GOT3 (cell line): ENCODE measurements around the gene BIN1.
"Not testable (repeated sequence)": the region's sequence is repeated elsewhere in the genome, so short reads cannot be mapped to it uniquely, and the experiment has no call there.

Experiments used
- DNase-seq: peaks from one replicate; lab custom pipeline; 2025; ENCODE audit warnings: mixed read lengths; lab: John Stamatoyannopoulos, UW

BIN1 gene

GRCh38 chr2:127047054-127047453 is 59.9 kb downstream of the BIN1 start:
- no peak for DNase-seq

DNA sequence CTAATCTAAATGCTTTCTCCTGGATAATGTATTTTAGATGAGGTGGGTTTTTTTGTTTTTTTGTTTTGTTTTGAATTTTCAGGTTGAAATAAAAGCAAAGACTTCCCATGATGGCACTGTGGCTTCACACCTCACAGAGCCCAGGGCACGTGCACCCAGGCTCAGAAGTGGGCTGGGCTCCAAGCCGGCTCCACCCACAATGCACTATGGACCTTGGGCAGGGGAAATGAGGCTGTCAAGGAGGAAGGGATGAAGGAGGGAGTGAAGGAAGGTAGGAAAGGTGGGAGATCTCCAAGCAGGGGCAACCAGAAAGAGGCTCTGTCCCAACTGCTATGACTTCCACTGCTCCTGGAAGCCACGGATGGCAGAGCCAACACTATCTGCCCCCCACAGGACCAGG is 60.4 kb downstream of the BIN1 start:
- no peak for DNase-seq

DNA sequence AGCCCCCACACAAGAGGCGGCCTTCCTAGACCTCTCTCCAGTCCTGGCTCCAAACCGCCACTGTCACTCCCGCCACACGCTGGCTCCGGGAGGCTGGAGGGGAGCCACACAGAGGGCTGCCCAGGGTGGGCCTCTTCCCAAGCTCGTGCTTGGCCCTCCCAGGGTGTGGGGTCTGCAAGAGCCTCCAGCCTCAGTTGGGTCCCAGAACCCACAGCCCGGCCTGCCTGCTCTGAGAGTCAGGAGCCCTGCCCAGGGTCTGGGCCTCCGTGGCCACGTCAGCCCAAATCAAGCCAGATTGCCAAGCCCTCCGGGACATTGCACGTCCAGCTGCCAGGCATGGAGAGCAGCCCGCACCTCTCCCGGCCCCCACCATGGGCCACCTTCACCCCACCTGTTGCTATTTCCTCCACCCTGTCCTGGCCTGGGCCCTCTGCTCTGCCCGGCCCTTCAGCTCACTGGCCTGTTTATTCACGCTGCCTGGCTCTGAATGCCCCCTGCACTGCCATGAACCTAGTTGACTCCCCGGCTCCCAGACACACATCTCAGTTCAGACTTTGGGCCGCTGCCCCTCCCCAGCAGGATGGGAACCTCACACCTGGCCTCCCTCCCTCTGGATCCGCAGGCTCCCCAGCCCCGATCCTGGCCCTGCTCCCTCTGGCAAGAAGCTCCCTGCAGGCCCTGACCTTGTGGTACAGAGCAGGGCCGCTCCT is 61.0 kb downstream of the BIN1 start:
- DNase-seq: no peak

DNA sequence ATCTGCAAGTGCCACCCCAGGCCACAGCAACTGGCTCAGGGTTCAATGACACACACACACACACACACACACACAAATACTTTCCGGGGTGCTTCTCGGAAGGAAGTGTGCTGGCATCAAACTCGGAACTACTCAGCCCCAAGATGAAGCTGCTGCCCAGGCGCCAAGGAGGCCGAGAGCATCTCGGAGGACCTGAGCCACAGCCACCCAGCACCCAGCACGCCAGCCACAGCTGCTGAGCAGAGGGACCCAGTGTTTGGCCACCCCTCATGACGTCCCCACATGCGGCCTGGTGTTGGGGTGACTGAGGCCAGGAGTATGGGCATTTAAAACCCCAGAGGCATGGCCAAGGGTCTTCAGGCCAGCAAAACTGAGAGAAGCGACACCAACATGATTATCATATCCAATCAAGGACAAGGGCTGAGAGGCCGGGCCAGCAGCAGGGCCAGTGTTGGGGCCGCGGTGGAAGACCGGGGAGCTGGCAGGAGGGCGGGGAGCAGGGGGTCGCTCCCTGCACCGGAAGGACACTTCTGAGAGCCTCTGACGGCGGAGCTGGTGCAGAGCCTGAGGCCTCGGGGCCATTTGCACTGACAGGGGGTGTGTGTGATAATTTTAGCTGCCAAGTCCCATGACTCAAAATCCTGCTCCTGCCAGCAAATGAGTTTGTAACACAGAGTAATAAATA is 61.8 kb downstream of the BIN1 start:
- no peak for DNase-seq

DNA sequence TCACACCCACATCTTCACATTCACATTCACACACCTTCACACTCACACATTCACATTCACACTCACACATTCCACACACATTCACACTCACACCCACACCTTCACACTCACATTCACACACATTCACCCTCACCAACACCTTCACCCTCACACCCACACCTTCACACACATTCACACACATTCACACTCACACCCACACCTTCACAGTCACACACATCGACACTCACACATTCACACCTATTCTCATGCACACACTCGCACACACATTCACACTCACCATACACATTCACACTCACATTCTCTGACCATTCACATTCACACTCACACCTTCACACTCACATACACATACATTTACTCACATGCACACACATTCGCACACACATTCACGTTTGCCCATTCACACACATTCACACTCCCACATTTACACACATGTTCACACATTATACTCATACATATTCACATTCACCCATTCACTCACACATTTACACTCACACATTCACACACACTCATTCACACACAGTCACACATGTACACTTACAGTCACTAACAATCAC is 62.7 kb downstream of the BIN1 start:
- DNase-seq: no peak

- no peak for DNase-seq
Observed at GRCh38 chr2:127043367-127044164, 63.4 kb downstream of the BIN1 start.

DNA sequence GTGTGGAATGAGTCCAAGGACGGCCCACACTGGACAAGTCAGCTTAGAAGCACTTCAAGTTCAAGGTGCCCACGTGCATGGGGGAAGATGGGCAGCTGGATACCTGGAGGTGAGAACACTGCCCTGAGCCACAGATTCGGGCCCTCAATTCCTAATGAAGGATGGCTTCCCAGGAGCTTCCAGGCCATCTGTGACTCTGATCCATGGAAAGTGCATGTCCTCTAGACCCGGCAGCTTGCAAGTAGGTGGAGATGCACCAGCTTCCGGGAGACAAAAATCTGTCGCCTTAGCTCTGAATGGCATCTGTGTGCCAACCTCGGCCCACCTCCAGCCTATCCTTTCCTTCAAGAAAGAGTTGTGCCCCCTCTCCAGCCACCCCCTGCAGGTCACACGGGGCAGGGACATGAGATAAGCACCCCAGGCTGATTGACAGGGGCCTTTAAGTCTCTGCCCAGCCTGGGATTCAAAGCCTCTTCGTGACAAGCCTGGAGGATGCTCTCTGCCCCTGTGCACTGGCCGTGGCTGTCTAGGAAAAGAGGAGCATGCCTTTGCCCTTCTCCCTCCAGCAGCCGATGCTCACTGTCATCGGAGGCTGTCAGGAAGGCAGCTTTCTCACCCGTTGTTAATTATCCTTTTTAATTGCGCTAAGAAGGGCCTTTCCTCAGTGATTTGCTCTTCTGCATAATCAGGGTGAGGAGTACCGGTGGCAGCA is 65.5 kb downstream of the BIN1 start:
- DNase-seq: no peak

- DNase-seq: no peak
Observed at GRCh38 chr2:127040169-127040568, 66.8 kb downstream of the BIN1 start.

DNA sequence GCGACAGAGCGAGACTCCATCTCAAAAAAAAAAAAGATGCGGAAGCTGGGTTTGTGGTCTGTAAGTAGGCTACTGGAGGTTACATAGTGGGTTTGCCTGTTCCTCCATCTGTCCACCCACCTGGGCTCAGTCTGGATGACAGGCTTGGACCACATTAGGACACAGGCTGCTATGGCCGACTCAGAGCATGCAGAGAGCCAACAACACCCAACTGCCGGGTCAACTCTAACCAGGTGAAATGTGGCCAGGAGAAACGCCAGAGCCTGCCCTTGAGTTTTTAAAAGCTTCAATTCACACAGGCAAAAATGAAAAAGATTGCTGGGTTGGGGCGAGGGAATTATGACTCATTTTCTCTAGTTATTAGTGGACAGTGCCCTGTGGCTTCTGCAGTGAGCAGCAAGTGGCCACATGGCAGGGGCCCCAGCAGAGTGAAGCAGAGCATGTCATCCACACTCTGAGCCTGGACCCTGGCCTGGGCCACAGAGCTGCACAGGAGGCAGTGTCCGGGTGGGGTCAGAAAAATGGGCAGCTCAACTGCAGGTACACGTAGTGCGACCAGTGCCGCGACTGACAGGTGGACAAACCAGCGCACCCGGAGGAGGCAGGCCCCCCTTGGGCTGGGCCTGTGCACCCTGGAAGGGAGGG is 67.4 kb downstream of the BIN1 start:
- no peak for DNase-seq

- DNase-seq: no peak
Observed at GRCh38 chr2:127037476-127037875, 69.5 kb downstream of the BIN1 start.

- DNase-seq: no peak
Observed at GRCh38 chr2:127034883-127035611, 71.9 kb downstream of the BIN1 start.

- no peak for DNase-seq
Observed at GRCh38 chr2:127034051-127034450, 72.9 kb downstream of the BIN1 start.

DNA sequence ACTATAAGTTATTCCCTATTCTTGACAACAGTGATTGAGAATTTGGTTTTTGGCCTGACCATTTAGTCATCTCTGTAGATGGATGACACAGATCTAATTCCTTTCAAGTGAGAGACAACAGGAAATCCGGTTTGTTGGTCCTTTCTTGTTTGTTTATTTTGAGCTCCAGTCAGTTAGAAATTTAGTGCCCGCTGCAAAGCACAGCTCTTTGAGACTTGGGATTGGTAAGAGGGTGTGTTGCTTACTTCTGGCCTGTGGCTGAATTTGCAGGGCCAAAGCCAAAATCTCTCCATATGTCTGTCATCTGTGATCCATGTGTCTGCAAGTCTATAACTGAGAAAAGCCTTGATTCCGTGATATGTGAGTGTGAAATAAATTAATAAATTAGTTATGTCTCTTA is 74.3 kb downstream of the BIN1 start:
- no peak for DNase-seq

DNA sequence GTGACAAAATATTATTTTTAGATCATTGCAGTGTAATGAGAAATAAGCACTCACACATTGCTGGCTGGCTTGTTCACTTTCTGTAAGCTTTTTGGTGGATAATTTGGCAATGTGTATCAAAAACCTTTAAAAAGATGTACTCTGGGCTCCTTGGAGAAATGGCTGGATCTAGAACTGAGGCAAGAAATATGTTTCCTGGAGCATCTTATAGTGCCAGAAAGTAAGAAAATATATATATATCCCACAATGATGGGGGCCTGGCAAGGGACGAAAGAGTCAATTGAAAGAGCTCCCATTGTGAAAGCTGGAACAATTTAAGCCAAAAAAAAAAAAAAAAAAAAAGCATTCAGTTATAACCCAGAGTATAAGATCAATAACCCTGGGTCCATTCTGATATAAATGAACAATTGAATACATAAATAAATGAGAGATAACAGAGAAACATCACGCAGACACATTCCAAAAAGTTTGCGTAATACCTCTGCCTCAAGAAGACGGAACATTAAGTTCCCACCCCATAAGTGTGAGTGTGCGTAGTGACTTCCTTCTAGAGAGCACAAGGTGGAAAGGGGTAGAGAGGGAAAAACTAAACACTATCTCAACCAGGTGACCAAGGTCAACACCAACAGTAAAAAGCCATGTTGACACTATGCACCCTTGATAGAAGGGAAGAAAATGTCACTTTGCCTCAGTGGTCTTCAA is 77.5 kb downstream of the BIN1 start:
- DNase-seq: no peak

DNA sequence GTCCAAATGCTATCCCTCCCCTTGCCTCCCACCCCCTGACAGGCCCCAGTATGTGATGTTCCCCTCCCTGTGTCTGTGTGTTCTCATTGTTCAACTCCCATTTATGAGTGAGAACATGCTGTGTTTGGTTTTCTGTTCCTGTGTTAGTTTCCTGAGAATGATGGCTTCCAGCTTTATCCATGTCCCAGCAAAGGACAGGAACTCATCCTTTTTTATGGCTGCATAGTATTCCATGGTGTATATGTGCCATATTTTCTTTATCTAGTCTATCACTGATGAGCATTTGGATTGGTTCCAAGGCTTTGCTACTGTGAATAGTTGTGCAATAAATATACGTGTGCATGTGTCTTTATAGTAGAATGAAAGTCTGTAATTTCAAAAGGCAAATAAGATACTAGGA is 78.2 kb downstream of the BIN1 start:
- not testable (repeated sequence) for DNase-seq

DNA sequence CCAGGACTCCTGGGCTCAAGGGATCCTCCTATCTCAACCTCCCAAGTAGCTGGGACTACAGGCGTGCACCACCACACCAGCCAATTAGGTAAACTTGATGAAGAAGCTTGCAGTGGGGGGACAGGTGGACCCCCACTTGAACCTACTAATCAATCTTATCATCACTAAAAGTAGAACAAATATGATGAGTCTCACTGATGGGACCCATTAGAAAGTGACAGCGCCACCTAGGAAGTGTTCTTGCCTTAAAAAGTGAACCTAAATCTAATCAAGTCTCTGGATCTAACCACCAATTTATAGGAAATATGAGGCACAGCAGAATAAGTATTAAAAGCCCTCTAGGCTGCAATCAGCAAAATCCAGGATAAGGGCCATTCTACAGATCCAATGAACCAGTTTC is 79.2 kb downstream of the BIN1 start:
- DNase-seq: no peak

GRCh38 chr2:127025359-127026166 is 81.4 kb downstream of the BIN1 start:
- DNase-seq: peak; percentile 33

GRCh38 chr2:127024769-127025358 is 82.1 kb downstream of the BIN1 start:
- DNase-seq: no peak

DNA sequence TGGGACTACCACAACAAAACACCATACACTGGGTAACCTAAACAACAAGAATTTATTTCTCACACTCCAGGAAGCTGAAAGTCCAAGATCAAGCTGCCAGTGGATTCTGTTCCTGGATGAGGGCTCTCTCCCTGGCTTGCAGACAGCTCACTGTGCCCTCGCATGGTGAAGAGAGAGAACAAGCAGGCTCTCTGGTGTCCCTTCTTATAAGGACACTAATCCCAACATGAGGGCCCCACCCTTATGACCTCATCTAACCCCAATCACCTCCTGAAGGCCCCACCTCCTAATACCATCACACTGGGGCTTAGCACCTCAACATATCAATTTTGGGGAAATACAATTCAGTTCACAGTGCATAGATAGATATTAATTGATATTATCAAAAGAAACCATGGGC is 83.5 kb downstream of the BIN1 start:
- no peak for DNase-seq
